ENCODE data around the gene APBA2. TPM values are rescaled to one million over a fixed set of nuclear protein-coding genes. Genes with fewer than 3 reads are reported as not detected.

Gene APBA2
- total RNA-seq, 1 donor from 2014 or later: 26.4 TPM

DNA sequence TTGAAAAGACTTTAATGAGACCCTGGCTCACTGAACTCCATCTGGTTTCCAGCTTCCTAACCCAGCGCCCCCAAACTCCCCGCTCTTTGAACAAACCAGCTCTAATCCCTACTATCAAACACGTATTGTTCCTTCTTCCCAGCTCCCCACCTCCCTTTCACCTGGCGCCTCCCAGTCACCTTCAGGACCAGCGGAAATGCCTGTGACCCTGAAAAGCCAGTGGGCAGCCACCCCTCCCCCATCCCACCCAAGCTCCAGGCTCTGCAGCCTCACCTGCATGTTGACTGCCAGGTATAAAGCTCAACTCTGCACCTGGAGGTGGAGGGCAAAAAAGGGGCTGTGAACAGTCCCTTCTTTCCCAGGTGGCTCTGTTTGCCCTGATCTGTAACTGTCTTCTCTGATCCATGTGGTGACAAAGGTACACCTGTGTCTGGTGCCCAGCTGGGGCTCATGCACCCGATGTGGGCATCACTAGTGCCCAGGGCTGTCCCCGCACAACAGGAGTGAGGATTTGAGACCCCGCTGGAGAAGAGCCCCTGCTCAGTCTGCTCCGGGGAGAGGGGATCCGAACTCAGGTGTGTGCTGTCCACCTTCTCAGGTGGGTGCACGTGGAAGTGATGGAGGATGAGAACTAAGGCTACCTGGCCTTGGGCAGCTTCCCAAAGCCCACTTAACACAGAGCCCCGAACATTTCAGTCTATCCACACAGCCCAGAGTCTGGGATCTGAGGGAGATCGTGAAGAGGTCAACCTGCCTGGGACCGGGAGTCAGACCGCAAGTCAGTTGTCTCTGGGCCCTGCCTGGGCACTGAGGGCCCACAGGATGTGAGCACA is 254.9 kb downstream of the APBA2 start:
- TF ChIP-seq, protein P1, sequence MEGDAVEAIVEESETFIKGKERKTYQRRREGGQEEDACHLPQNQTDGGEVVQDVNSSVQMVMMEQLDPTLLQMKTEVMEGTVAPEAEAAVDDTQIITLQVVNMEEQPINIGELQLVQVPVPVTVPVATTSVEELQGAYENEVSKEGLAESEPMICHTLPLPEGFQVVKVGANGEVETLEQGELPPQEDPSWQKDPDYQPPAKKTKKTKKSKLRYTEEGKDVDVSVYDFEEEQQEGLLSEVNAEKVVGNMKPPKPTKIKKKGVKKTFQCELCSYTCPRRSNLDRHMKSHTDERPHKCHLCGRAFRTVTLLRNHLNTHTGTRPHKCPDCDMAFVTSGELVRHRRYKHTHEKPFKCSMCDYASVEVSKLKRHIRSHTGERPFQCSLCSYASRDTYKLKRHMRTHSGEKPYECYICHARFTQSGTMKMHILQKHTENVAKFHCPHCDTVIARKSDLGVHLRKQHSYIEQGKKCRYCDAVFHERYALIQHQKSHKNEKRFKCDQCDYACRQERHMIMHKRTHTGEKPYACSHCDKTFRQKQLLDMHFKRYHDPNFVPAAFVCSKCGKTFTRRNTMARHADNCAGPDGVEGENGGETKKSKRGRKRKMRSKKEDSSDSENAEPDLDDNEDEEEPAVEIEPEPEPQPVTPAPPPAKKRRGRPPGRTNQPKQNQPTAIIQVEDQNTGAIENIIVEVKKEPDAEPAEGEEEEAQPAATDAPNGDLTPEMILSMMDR (IDR thresholded peaks at IDR 0.05): no peak
- H3K36me3 Mint-ChIP-seq (ENCODE audit: low read depth): no peaks in the 10 kb centered on the region
- H3K4me1 Mint-ChIP-seq (ENCODE audit: low read depth): peaks cover 14% of the 10 kb centered on the region
- H3K9me3 Mint-ChIP-seq (ENCODE audit: low read depth): no peaks in the 10 kb centered on the region
- no peak overlapping the region for H3K4me3 Mint-ChIP-seq (ENCODE audit: unreplicated experiment)
- H3K27ac Mint-ChIP-seq (ENCODE audit: unreplicated experiment): no peak overlapping the region
- H3K27me3 Mint-ChIP-seq (ENCODE audit: low read depth): peaks cover 8% of the 10 kb centered on the region
- no peak for DNase-seq (ENCODE audit: low spot score)

DNA sequence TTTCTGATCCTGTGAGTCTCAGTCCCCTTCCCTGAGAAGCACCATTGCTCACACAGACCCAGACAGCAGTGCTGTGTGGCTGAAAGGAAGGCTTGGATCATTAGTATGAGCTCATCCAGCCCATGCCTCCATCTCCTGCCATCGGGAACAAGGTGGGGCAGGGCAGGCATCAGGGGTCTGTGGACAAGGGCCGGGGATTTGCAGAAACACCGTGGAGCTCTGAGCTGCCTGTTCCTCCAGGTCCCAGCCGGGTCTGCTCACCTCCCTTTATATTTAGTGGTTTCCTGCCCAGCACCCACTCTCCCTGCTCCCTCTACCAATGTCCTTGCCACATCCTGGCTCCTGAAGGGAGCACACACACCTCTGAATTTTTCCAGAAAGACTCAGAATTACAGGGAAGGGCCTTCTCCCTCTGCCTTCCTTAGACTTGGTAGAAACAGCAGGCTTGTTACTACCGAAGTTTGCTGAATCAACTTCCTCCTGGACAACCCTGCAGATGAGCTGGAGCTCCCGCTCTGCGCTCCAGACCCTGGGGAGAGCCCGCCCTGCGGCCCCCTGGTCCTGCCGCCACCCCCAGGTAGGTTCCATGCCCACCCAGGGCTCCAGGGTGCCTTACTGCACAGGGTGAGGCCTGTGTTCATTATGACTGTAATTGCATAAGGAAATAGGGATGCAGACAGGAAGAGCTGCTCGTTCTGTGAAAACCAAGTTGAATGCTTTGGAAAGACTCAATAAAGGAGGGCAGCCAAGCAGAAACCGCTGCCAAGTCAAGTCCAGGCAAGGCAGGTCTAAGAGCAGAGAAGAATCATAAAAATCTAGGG is 255.7 kb downstream of the APBA2 start:
- Mint-ChIP-seq H3K27me3 (ENCODE audit: low read depth) (peaks cover 8% of the 10 kb centered on the region), H3K27ac (ENCODE audit: unreplicated experiment) (no peak overlapping the region), H3K9me3 (ENCODE audit: low read depth) (no peaks in the 10 kb centered on the region), H3K4me3 (ENCODE audit: unreplicated experiment) (no peak overlapping the region), H3K4me1 (ENCODE audit: low read depth) (peaks cover 14% of the 10 kb centered on the region), H3K36me3 (ENCODE audit: low read depth) (no peaks in the 10 kb centered on the region)
- no peak for DNase-seq (ENCODE audit: low spot score)
- TF ChIP-seq, protein P1 (IDR thresholded peaks at IDR 0.05): no peak

DNA sequence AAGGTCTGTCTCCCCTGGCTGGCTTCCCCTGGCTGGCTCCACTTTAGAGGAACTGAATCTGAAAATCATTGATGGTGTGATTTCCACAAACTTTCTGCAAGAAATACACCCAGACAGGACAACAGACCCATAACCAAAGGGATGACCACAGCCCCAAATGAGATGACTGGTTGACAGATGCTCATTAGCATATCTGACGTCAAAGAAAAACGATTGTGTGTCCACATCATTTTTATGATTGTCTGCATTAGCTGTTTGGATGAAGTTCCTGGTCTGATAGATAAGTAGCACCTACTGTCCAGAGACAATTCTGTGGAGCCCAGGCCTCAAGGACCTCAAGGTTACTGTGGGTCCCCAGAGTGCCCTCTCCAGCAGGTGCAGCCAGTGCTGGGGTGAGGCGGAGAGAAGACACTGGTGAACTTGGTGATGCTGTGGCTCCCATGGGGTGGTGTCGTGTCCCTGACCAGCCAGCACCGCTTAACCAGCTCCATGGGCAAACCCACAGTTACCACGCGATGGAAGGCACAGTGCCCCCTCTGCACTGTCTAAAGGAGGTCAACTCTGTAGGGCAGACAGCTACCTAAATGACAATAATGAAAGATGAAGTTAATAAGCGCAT is 256.5 kb downstream of the APBA2 start:
- TF ChIP-seq, protein P1 (IDR thresholded peaks at IDR 0.05): no peak
- DNase-seq (ENCODE audit: low spot score): no peak
- Mint-ChIP-seq H3K27ac (ENCODE audit: unreplicated experiment) (no peak overlapping the region), H3K4me3 (ENCODE audit: unreplicated experiment) (no peak overlapping the region), H3K27me3 (ENCODE audit: low read depth) (peaks cover 8% of the 10 kb centered on the region), H3K9me3 (ENCODE audit: low read depth) (no peaks in the 10 kb centered on the region), H3K36me3 (ENCODE audit: low read depth) (no peaks in the 10 kb centered on the region), H3K4me1 (ENCODE audit: low read depth) (peaks cover 14% of the 10 kb centered on the region)

DNA sequence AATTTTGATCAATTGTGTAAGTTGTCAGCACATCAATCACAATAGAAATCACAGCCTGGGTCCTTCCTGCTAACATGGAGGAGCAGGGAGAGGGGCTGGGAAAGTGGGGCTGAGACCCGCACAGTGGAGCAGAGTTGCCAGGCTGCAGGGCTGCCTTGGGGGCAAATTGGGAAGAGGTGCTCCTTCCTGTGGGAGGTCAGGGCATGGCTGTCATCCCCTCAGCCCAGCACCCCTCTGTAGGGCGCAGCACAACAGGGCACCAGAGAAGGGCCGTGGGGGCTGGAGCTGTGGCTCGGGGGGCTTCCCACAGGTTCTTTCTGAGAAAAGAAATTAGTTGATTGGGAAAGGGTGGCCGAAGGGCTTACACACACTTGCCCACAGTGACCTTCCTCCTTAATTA is 257.5 kb downstream of the APBA2 start:
- H3K27ac Mint-ChIP-seq (ENCODE audit: unreplicated experiment): no peak overlapping the region
- peaks cover 8% of the 10 kb centered on the region for H3K27me3 Mint-ChIP-seq (ENCODE audit: low read depth)
- DNase-seq (ENCODE audit: low spot score): no peak
- H3K4me1 Mint-ChIP-seq (ENCODE audit: low read depth): peaks cover 14% of the 10 kb centered on the region
- no peaks in the 10 kb centered on the region for H3K9me3 Mint-ChIP-seq (ENCODE audit: low read depth)
- no peak overlapping the region for H3K4me3 Mint-ChIP-seq (ENCODE audit: unreplicated experiment)
- no peaks in the 10 kb centered on the region for H3K36me3 Mint-ChIP-seq (ENCODE audit: low read depth)
- TF ChIP-seq, protein P1 (IDR thresholded peaks at IDR 0.05): no peak

Data from chondrocyte (in vitro differentiated cells).